C4-2B (cell line): ENCODE measurements around the gene SLC39A6.

Source experiments
- H3K27ac ChIP-seq: fragments of 450-650 bp; 2 replicates; pipeline ENCODE4 v1.5.1; 2017
- CTCF ChIP-seq: fragments of 450-650 bp; conservative IDR thresholded peaks from 2 replicates; pipeline ENCODE4 v1.5.1; 2017; ENCODE audit warnings: mild to moderate bottlenecking
- ZFX ChIP-seq: fragments of 450-650 bp; IDR thresholded peaks from 2 replicates; pipeline ENCODE4 v1.6.1; 2017

SLC39A6 gene

GRCh38 chr18:36153203-36153602 is 24.1 kb upstream of the SLC39A6 start:
- TF ChIP-seq CTCF (no peak), ZFX (no peak)
- no peak overlapping the region for H3K27ac ChIP-seq

- H3K27ac ChIP-seq, result no peak overlapping the region
- TF ChIP-seq CTCF (no peak), ZFX (no peak)
Observed at GRCh38 chr18:36152781-36153180, 23.6 kb upstream of the SLC39A6 start.

GRCh38 chr18:36149514-36150289 is 20.6 kb upstream of the SLC39A6 start:
- H3K27ac ChIP-seq, result no peak overlapping the region

DNA sequence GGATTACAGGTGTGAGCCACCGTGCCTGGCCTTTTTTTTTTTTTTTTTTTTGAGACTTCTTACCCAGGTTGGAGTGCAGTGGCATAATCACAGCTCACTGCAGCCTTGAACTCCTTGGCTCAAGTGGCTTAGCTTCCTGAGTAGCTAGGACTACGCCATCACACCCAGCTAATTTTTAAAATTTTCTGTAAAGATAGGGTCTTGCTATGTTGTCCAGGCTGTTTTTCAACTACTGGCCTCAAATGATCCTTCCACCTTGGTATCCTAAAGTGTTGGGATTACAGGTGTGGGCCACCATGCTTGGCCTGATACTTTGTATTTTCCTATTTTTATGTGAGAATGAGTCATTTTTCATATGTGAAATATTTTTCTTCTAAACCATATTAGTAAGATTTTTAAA is 14.3 kb upstream of the SLC39A6 start:
- no peak overlapping the region for H3K27ac ChIP-seq
- TF ChIP-seq CTCF, result no peak
- TF ChIP-seq ZFX, result no peak

More at GRCh38 chr18:36149514-36150289, 20.6 kb upstream of the SLC39A6 start:
- TF ChIP-seq ZFX (no peak), CTCF (no peak)

- no peak overlapping the region for H3K27ac ChIP-seq
- TF ChIP-seq CTCF, result no peak
- no peak for TF ChIP-seq ZFX
Observed at GRCh38 chr18:36142751-36143150, 13.6 kb upstream of the SLC39A6 start.

DNA sequence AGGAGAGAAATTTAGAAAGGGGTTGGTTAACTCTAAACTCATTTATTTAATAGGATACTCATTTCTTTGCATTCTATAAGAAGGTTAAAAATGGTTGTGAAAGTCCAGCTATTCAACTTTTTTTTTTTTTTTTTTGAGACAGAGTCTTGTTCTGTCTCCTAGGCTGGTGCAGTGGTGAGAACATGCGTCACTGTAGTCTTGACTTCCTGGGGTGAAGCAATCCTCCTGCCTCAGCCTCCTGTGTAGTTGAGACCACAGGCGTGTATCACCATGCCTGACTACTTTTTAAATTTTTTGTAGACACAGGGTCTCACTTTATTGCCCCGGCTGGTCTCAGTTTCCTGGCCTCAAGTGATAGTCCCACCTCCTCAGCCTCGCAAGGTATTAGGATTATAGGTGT is 12.4 kb upstream of the SLC39A6 start:
- TF ChIP-seq ZFX, result no peak
- H3K27ac ChIP-seq, result no peak overlapping the region

DNA sequence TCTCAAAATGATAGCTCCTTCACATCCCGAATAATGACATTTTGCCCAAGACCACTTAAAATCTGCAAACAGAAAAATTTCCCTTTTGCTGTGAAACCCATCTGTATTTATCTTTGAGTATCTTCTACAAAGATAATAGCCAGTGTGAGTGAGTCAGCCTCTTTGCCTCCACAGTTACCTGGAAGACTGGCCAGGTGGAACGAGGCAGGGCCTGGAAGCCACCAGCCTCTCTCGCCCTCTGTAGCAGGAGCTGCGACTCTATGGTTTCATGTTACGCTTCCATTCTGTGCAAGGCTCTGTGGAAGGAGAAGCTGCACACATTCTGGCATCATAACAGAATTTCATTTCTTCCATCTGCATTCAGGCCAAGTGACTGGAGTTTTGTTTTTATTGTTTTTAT is 10.1 kb upstream of the SLC39A6 start:
- no peak for TF ChIP-seq ZFX
- TF ChIP-seq CTCF, result no peak

DNA sequence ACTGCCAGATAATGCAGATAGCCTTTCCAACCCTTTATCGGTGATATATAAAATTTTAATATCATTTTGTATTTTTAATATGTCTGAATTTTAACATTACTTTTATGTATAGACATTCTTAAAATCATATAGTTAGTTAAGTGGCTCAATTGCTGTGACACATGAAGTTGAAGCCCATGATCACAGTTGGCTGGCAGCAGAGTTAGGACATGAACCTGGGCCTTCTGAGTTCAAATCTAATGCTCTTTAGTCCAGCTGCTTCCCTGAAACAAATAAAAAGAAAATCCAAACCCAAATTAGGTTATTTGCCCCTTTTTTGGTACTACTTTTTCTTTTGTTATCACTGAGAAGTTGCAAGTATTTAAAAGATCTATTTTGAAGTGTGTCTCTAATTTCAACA is 6.1 kb upstream of the SLC39A6 start:
- TF ChIP-seq CTCF (no peak), ZFX (no peak)
- H3K27ac ChIP-seq, result no peak overlapping the region

More for the DNA sequence above, 10.1 kb upstream of the SLC39A6 start:
- no peak overlapping the region for H3K27ac ChIP-seq
